Tibial nerve (tissue), 3 donors: ENCODE data around the gene IQSEC1.

Experiments
- CTCF ChIP-seq, 5 experiments: fragments of 200-600 bp in 3 of 5; fragments of 450-650 bp in 2 of 5; sonication (generic) in 3 of 5; IDR thresholded peaks; one replicate each; pipeline ENCODE4 v1.5.1; 2016 to 2019; ENCODE audit warnings: antibody characterized with exemption in 5 of 5, mild to moderate bottlenecking in 3 of 5, moderate library complexity in 2 of 5
- POLR2A ChIP-seq, 2 donors: fragments of 450-650 bp; IDR thresholded peaks; one replicate each; pipeline ENCODE4 v1.6.1; 2017; ENCODE audit warnings: antibody characterized with exemption in 2 of 2, mild to moderate bottlenecking in 2 of 2, moderate library complexity in 2 of 2

GRCh38 chr3:12871404-12871983 is 201.7 kb downstream of the IQSEC1 start:
- TF ChIP-seq CTCF (IDR thresholded peaks at IDR 0.05) (no peak), POLR2A (IDR thresholded peaks at IDR 0.05) (no peak)
